ENCODE measurements around the gene LEP.
"Not testable (repeated sequence)": the region's sequence is repeated elsewhere in the genome, so short reads cannot be mapped to it uniquely, and the experiment has no call there.

DNA sequence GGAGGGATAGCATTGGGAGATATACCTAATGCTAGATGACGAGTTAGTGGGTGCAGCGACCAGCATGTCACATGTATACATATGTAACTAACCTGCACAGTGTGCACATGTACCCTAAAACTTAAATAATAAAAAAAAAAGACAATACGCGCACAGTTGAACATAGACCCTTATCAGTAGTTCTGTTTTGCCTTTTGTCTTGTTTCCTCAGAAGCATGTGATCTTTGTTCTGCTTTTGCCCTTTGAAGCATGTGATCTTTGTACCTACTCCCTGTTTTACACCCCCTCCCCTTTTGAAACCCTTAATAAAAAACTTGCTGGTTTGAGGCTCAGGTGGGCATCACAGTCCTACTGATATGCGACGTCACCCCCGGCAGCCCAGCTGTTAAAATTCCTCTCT lies 56.9 kb downstream of the LEP start:
- TF ChIP-seq, protein P1, sequence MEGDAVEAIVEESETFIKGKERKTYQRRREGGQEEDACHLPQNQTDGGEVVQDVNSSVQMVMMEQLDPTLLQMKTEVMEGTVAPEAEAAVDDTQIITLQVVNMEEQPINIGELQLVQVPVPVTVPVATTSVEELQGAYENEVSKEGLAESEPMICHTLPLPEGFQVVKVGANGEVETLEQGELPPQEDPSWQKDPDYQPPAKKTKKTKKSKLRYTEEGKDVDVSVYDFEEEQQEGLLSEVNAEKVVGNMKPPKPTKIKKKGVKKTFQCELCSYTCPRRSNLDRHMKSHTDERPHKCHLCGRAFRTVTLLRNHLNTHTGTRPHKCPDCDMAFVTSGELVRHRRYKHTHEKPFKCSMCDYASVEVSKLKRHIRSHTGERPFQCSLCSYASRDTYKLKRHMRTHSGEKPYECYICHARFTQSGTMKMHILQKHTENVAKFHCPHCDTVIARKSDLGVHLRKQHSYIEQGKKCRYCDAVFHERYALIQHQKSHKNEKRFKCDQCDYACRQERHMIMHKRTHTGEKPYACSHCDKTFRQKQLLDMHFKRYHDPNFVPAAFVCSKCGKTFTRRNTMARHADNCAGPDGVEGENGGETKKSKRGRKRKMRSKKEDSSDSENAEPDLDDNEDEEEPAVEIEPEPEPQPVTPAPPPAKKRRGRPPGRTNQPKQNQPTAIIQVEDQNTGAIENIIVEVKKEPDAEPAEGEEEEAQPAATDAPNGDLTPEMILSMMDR (IDR thresholded peaks at IDR 0.05): not testable (repeated sequence)
- not testable (repeated sequence) for TF ChIP-seq POLR2A (IDR thresholded peaks at IDR 0.05)
